HepG2 (cell line): ENCODE results near the gene SPPL3. TPM values are rescaled to one million over a fixed set of nuclear protein-coding genes. Genes with fewer than 3 reads are reported as not detected.

Experiments used
- ATAC-seq: fragments of 200-7000 bp; cut with Tn5 transposase; 3 replicates; pipeline ENCODE4 v1.9.1; 2020; ENCODE audit warnings: mild to moderate bottlenecking, moderate library complexity
- BruUV-seq: library from RNA; stranded (reverse); fragments of 400-500 nt; replicated peaks from 2 replicates; lab custom pipeline; 2021; lab: Mats Ljungman, UMichigan
- CTCF ChIA-PET: fragments of 300-600 bp; formaldehyde crosslinking; extraction: SDS; loops from one replicate; lab custom pipeline; 2021; ENCODE audit warnings: low total read pairs, inconsistent platforms, low intra/inter-chr PET ratio; lab: Yijun Ruan, JAX
- POLR2A ChIA-PET: fragments of 350-600 bp; sonication (Branson Sonifier 250); formaldehyde crosslinking; loops from one replicate; lab custom pipeline; 2020; ENCODE audit warnings: antibody characterized with exemption, inconsistent platforms; lab: Yijun Ruan, JAX
- DNase-seq: peaks from one replicate; pipeline ENCODE4 v3.0.0-alpha.2; 2015; ENCODE audit warnings: low spot score
- FAIRE-seq: peaks from 3 replicates; lab custom pipeline; 2011; peaks lifted over from hg19 to GRCh38; lab: Jason Lieb, UNC
- H2AFZ ChIP-seq: one replicate; pipeline ENCODE4 v1.6.1; 2011; ENCODE audit warnings: low read length, inconsistent platforms
- H3K27ac ChIP-seq: fragments of 300-600 bp; 3 replicates; pipeline ENCODE4 v1.8.0; 2011; ENCODE audit warnings: mixed run types, mild to moderate bottlenecking, mixed read lengths, low read length, inconsistent platforms; ENCODE audit not compliant: insufficient read depth; ENCODE audit errors: extremely low read length
- H3K27me3 ChIP-seq, 2 experiments: fragments of 200-600 bp in 1 of 2; 2 replicates in 1 of 2; 3 replicates in 1 of 2; pipeline versions ENCODE4 v1.6.0 to v1.8.0; 2011; ENCODE audit warnings: low read length in 2 of 2, mild to moderate bottlenecking in 2 of 2, moderate library complexity in 2 of 2, inconsistent platforms in 1 of 2; ENCODE audit not compliant: insufficient read depth in 2 of 2, control insufficient read depth in 1 of 2
- H3K36me3 ChIP-seq, 2 experiments: fragments of 200-600 bp in 1 of 2; replicated peaks in 1 of 2; 2 replicates in 1 of 2; 3 replicates in 1 of 2; pipeline versions ENCODE4 v1.5.1 to v1.8.0; 2011; ENCODE audit warnings: low read length in 2 of 2, inconsistent platforms in 1 of 2; ENCODE audit not compliant: insufficient read depth in 2 of 2, control insufficient read depth in 1 of 2
- H3K4me1 ChIP-seq: 2 replicates; pipeline ENCODE4 v1.5.1; 2012; ENCODE audit warnings: low read length, inconsistent platforms; ENCODE audit not compliant: insufficient read depth
- H3K4me2 ChIP-seq: 2 replicates; pipeline ENCODE4 v1.6.0; 2011; ENCODE audit warnings: low read depth, low read length, inconsistent platforms
- H3K4me3 ChIP-seq, 3 experiments: fragments of 200-600 bp in 1 of 3; sonication (generic), shearing (Covaris generic) in 1 of 3; replicated peaks in 1 of 3; 2 replicates each; pipeline ENCODE4 v1.5.1; 2011 to 2016; ENCODE audit warnings: low read length in 3 of 3, inconsistent platforms in 2 of 3, low read depth in 2 of 3, mild to moderate bottlenecking in 2 of 3, control low read depth in 1 of 3, mixed read lengths in 1 of 3; ENCODE audit not compliant: insufficient read depth in 1 of 3
- H3K79me2 ChIP-seq: one replicate; pipeline ENCODE4 v1.6.1; 2011; ENCODE audit warnings: low read length, inconsistent platforms; ENCODE audit not compliant: insufficient read depth
- H3K9ac ChIP-seq: 2 replicates; pipeline ENCODE4 v1.6.0; 2011; ENCODE audit warnings: mild to moderate bottlenecking, low read depth, low read length, inconsistent platforms; ENCODE audit not compliant: insufficient read depth
- H3K9me3 ChIP-seq: 2 replicates; pipeline ENCODE4 v1.5.1; 2012; ENCODE audit warnings: mild to moderate bottlenecking, low read length
- H4K20me1 ChIP-seq: 2 replicates; pipeline ENCODE4 v1.6.0; 2011; ENCODE audit warnings: inconsistent platforms, mild to moderate bottlenecking, low read length, moderate library complexity; ENCODE audit not compliant: insufficient read depth
- ETV6 ChIP-seq: sonication (generic); formaldehyde crosslinking; conservative IDR thresholded peaks from 2 replicates; pipeline ENCODE4 v1.4.0; 2020; ENCODE audit warnings: missing genetic modification reagents
- EZH2 ChIP-seq: conservative IDR thresholded peaks from 2 replicates; pipeline ENCODE4 v1.6.1; 2012; ENCODE audit warnings: mild to moderate bottlenecking, low read depth, low read length, moderate library complexity
- GABPA ChIP-seq, 2 experiments: IDR thresholded peaks; 2 replicates each; pipeline ENCODE4 v1.6.1; 2011 to 2016; ENCODE audit warnings: low read depth in 2 of 2, low read length in 1 of 2, missing biosample characterization in 1 of 2, missing genetic modification characterization in 1 of 2
- KDM4B ChIP-seq: sonication (generic); formaldehyde crosslinking; IDR thresholded peaks from 2 replicates; pipeline ENCODE4 v1.4.0; 2020; ENCODE audit warnings: missing genetic modification reagents
- RARA ChIP-seq: IDR thresholded peaks from 2 replicates; pipeline ENCODE4 v1.6.1; 2016; ENCODE audit warnings: missing genetic modification reagents, missing compliant biosample characterization
- SAP130 ChIP-seq: IDR thresholded peaks from 2 replicates; pipeline ENCODE4 v1.6.1; 2016; ENCODE audit warnings: low read depth
- SOX13 ChIP-seq, 3 experiments: fragments of 450-650 bp in 1 of 3; sonication (generic) in 1 of 3; formaldehyde crosslinking in 1 of 3; IDR thresholded peaks in 2 of 3; conservative IDR thresholded peaks in 1 of 3; 2 replicates each; pipeline versions ENCODE4 v1.5.0 to v1.6.1; 2016 to 2020; ENCODE audit warnings: antibody characterized with exemption in 1 of 3, mild to moderate bottlenecking in 1 of 3, missing compliant biosample characterization in 1 of 3, missing genetic modification reagents in 1 of 3, moderate library complexity in 1 of 3
- ZNF546 ChIP-seq: sonication (generic); formaldehyde crosslinking; conservative IDR thresholded peaks from 2 replicates; pipeline ENCODE4 v1.8.1; 2023; ENCODE audit warnings: mild to moderate bottlenecking, missing genetic modification reagents
- WGBS: methylation state at CpG from one replicate; pipeline ENCODE4 v1.1.6; 2017; ENCODE audit warnings: low lambda C conversion rate; 5-methylcytosine and 5-hydroxymethylcytosine counted together
- in situ Hi-C: cut with HindIII; loops from 2 replicates; pipeline ENCODE4 v1.10.0; 2017; ENCODE audit warnings: low pct_unique_long_range_greater_than_20kb; ENCODE audit not compliant: extremely low pct_ligation_motif_present
- intact Hi-C: fragments of 100-400 bp; cut with micrococcal nuclease; formaldehyde crosslinking; loops from one replicate; pipeline ENCODE4 v1.10.0; 2022; ENCODE audit not compliant: unreplicated experiment
- polyA plus RNA-seq, 8 experiments: library from polyadenylated mRNA; depleted of rRNA in 3 of 8; stranded (reverse) in 7 of 8; unstranded in 1 of 8; fragments of >200 nt; fragmentation: Illumina TruSeq in 4 of 8; extraction: Trizol in 4 of 8; gene quantifications; 2 replicates each; pipeline versions ENCODE4 v1.2.1 to v1.2.3, GENCODE V29; 2011 to 2016; ENCODE audit warnings: low read depth in 4 of 8, missing spikeins in 1 of 8, mixed read lengths in 1 of 8; ENCODE audit not compliant: insufficient read depth in 1 of 8
- total RNA-seq, 5 experiments: library from RNA; depleted of rRNA; stranded (reverse); fragments of >200 nt; fragmentation: Illumina TruSeq; extraction: Trizol; gene quantifications; 2 replicates each; pipeline ENCODE4 v1.2.3, GENCODE V29; 2016; ENCODE audit warnings: low read depth in 1 of 5
- TF ChIP-seq, protein P1 (sequence below): sonication (generic); formaldehyde crosslinking; IDR thresholded peaks from 2 replicates; pipeline ENCODE4 v1.8.0; 2022; ENCODE audit warnings: missing genetic modification reagents, mild to moderate bottlenecking, moderate library complexity, borderline replicate concordance
- TF ChIP-seq, protein P2 (sequence below): IDR thresholded peaks from 2 replicates; pipeline ENCODE4 v1.4.0; 2020; ENCODE audit warnings: mild to moderate bottlenecking, missing genetic modification reagents

The SPPL3 gene
- total and polyA plus RNA-seq, 2 of the 13 experiments (the other 11 are each of a cell fraction or from before 2014, with no cell fraction given), result 8.9 to 9.1 TPM

DNA sequence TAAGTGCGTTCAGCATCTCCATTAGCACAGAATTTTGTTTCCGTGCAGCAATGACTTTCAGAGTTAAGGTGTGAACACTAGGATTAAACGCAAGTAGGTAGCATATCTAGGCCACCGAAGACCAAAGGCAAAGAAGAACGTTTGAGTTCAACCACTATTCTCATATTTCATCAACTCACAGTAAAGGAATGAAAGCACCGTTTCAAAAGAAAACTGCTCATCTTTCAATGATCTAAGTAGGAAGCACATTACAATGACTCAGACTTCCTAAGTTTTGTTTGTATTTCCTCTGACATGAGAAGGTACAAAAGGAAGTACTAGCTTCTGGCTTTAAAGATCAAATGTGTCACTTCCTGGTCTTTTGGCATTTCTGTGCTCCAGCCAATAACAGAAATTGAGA lies 121.0 kb downstream of the SPPL3 start:
- TF ChIP-seq ZNF546 (no peak), KDM4B (no peak), ETV6 (CRISPR knock-in tag) (peak; percentile 91), SAP130 (0 out of 2 replicates have a peak, but pooled peaks have one; percentile 18), GABPA (IDR thresholded peaks at IDR 0.05; ENCODE audit: low read depth, low read length) (no peak), GABPA (CRISPR knock-in tag; IDR thresholded peaks at IDR 0.05; ENCODE audit: low read depth) (0 out of 2 replicates have a peak, but pooled peaks have one; percentile 29)
- in situ Hi-C loops (no loop called here), intact Hi-C loops (no loop called here)
- Histone ChIP-seq H3K9ac (no peak overlapping the region), H4K20me1 (no peaks in the 10 kb centered on the region), H3K4me2 (no peak overlapping the region), H3K27me3 (no peaks in the 10 kb centered on the region), H3K36me3 (peaks cover 13 to 24% of the 10 kb centered on the region in 2 experiments), H2AFZ (no peak overlapping the region), H3K79me2 (no peaks in the 10 kb centered on the region), H3K4me1 (no peaks in the 10 kb centered on the region), H3K4me3 (no peak overlapping the region), H3K27ac (no peak overlapping the region), H3K9me3 (no peaks in the 10 kb centered on the region)
- 74% methylated on average over 6 of the region's 6 CpGs for WGBS
- ChIA-PET CTCF (no interaction called here), POLR2A (no interaction called here)
- ATAC-seq (no peak), FAIRE-seq (no peak), DNase-seq (peak; percentile 29)
- BruUV-seq, result no TSS peak

DNA sequence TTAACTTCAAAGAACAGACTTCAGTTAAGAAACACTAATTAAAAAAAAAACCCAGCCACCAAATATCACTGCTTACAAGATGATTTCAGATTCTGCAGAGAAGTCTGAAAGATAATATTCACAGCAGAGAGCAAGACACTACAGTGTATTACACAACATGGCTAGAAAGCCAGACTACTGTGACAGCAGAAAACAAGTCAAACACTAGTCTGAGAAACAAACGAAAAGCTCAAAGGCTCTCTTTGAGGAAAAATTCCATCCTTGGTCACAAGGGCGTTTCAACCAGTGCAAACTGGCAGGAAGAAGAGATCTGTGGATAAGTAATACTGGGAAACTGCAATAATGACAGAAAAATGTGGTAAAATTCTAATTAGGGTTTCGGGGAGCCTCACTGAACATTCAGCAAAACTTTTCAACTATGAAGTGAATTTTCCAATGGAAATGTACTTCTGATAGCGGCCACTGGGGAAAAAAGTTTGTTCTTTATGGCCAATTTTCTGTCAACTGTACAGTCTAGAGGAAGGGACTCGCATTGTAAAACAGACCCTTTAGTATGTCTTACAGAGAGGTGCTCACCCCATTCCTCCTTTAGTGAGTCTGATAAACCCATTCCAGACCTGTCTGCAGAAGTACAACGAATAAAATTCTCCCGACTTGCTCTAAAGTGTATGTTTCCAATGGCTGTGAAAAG lies 128.2 kb downstream of the SPPL3 start:
- DNase-seq (peak; percentile 45), ATAC-seq (peak; percentile 78), FAIRE-seq (peak; percentile 74)
- intact Hi-C loops (no loop called here), in situ Hi-C loops (no loop called here)
- Histone ChIP-seq H3K4me2 (0 out of 2 replicates have a peak overlapping the region, but pooled peaks have one; percentile 8), H3K27ac (peak overlapping the region; percentile 25), H3K4me3 (no peak overlapping the region), H3K9ac (no peak overlapping the region), H3K36me3 (peaks cover 6 to 18% of the 10 kb centered on the region in 2 experiments), H3K79me2 (no peaks in the 10 kb centered on the region), H3K27me3 (no peaks in the 10 kb centered on the region), H3K9me3 (no peaks in the 10 kb centered on the region), H3K4me1 (peaks cover 20% of the 10 kb centered on the region), H4K20me1 (peaks cover 3% of the 10 kb centered on the region; the same call in 1 of the 2 replicates), H2AFZ (no peak overlapping the region)
- no TSS peak for BruUV-seq
- POLR2A ChIA-PET, result no interaction called here
- CTCF ChIA-PET, result no interaction called here
- 62% methylated on average over 7 of the region's 7 CpGs for WGBS
- TF ChIP-seq EZH2 (no peak), RARA (0 out of 2 replicates have a peak, but pooled peaks have one; percentile 36), SOX13 (IDR thresholded peaks at IDR 0.05) (no peak), SOX13 (CRISPR knock-in tag; conservative IDR thresholded peaks at IDR 0.05 in 1 of 2, IDR thresholded peaks at IDR 0.05 in 1 of 2) (peak in 1 of 2 experiments; percentile 7; a peak in 1 of 4 replicates)
- TF ChIP-seq, protein P1, sequence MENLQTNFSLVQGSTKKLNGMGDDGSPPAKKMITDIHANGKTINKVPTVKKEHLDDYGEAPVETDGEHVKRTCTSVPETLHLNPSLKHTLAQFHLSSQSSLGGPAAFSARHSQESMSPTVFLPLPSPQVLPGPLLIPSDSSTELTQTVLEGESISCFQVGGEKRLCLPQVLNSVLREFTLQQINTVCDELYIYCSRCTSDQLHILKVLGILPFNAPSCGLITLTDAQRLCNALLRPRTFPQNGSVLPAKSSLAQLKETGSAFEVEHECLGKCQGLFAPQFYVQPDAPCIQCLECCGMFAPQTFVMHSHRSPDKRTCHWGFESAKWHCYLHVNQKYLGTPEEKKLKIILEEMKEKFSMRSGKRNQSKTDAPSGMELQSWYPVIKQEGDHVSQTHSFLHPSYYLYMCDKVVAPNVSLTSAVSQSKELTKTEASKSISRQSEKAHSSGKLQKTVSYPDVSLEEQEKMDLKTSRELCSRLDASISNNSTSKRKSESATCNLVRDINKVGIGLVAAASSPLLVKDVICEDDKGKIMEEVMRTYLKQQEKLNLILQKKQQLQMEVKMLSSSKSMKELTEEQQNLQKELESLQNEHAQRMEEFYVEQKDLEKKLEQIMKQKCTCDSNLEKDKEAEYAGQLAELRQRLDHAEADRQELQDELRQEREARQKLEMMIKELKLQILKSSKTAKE, result peak; percentile 41; the same call in 1 of the 2 replicates
- TF ChIP-seq, protein P2, sequence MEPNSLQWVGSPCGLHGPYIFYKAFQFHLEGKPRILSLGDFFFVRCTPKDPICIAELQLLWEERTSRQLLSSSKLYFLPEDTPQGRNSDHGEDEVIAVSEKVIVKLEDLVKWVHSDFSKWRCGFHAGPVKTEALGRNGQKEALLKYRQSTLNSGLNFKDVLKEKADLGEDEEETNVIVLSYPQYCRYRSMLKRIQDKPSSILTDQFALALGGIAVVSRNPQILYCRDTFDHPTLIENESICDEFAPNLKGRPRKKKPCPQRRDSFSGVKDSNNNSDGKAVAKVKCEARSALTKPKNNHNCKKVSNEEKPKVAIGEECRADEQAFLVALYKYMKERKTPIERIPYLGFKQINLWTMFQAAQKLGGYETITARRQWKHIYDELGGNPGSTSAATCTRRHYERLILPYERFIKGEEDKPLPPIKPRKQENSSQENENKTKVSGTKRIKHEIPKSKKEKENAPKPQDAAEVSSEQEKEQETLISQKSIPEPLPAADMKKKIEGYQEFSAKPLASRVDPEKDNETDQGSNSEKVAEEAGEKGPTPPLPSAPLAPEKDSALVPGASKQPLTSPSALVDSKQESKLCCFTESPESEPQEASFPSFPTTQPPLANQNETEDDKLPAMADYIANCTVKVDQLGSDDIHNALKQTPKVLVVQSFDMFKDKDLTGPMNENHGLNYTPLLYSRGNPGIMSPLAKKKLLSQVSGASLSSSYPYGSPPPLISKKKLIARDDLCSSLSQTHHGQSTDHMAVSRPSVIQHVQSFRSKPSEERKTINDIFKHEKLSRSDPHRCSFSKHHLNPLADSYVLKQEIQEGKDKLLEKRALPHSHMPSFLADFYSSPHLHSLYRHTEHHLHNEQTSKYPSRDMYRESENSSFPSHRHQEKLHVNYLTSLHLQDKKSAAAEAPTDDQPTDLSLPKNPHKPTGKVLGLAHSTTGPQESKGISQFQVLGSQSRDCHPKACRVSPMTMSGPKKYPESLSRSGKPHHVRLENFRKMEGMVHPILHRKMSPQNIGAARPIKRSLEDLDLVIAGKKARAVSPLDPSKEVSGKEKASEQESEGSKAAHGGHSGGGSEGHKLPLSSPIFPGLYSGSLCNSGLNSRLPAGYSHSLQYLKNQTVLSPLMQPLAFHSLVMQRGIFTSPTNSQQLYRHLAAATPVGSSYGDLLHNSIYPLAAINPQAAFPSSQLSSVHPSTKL, result 0 out of 2 replicates have a peak, but pooled peaks have one; percentile 18
